Activated T-helper 1 cell treated with anti-CD3 and anti-CD28 coated beads, Interleukin-12 subunit alpha, Interleukin-12 subunit beta, Interleukin-2, Interleukin-4 antibody, amounts not matched to agents 30 ng/mL and 10 ng/mL and 1 ng/mL, durations not matched to agents 14 hours and 24 hours and 36 hours (primary cell): ENCODE data around the gene TMEM147. TPM values are rescaled to one million over a fixed set of nuclear protein-coding genes. Genes with fewer than 3 reads are reported as not detected.

Experiments
- DNase-seq: peaks from one replicate; pipeline ENCODE4 v3.0.0; 2021; ENCODE audit warnings: low spot score
- H3K27ac Mint-ChIP-seq: one replicate; pipeline ENCODE4 v1.8.0; 2021; ENCODE audit warnings: mild to moderate bottlenecking, mixed read lengths
- H3K27me3 Mint-ChIP-seq: one replicate; pipeline ENCODE4 v1.8.0; 2022; ENCODE audit warnings: mild to moderate bottlenecking, moderate library complexity, mixed read lengths; ENCODE audit not compliant: insufficient read depth
- H3K36me3 Mint-ChIP-seq: one replicate; pipeline ENCODE4 v1.8.0; 2021; ENCODE audit warnings: low read depth, mixed read lengths
- H3K4me1 Mint-ChIP-seq: one replicate; pipeline ENCODE4 v1.8.0; 2021; ENCODE audit warnings: low read depth, mixed read lengths
- H3K4me3 Mint-ChIP-seq: one replicate; pipeline ENCODE4 v1.8.0; 2021; ENCODE audit warnings: mild to moderate bottlenecking, moderate library complexity, mixed read lengths
- H3K9me3 Mint-ChIP-seq: one replicate; pipeline ENCODE4 v1.8.0; 2021; ENCODE audit warnings: mixed read lengths
- intact Hi-C: fragments of 100-400 bp; cut with micrococcal nuclease; formaldehyde crosslinking; loops from one replicate; pipeline ENCODE4 v1.15.1; 2024
- total RNA-seq: library from RNA; stranded (reverse); gene quantifications from 2 replicates; pipeline ENCODE4 v1.2.3, GENCODE V29; 2022

The TMEM147 gene
- 122 and 123 TPM in 2 replicates for total RNA-seq

DNA sequence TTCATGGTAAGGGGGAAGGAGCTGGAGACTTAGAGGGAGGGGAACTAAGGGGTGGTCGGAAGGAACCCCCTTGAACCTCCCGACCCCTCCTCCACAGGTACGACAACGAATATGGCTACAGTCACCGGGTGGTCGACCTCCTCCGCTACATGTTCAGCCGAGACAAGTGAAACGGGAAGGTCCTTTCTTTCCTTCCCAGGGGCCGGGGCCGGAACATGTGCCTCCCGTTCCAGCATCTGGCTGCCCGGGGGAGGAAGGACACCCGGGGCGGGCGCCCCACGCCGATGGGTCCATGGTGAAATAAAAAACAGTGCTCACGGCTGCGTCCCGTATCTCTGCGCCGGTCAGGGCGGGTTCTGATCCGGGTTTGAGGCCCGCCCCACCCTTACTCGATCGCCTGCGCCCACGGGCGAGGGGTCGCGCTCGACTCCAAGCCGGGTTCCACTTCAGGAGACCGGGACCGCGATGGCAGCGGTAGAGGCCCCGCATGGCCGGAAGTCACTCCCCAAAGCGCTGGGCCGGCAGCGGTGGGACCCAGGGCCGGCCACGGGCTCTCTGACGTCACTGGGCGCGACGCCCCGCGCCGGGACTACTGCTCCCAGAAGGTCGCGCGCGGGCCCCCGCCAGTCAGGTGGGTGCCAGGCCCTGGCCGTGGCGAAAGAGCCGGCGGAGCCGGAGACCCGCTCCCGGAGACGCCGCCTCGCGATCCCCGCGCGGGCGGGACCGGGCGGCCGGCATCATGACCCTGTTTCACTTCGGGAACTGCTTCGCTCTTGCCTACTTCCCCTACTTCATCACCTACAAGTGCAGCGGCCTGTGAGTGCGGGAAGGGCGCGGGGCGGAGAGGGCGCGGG is at the start of gene TMEM147:
Gene TMEM147 (plus strand): TSS at position 626 of the 854 bp plus-strand sequence. CDS start 114 bp downstream, at position 740.
- H3K9me3 Mint-ChIP-seq: no peaks in the 10 kb centered on the region
- H3K27me3 Mint-ChIP-seq: no peaks in the 10 kb centered on the region
- intact Hi-C loops: loop anchor here (1.0 to 5.0 kb wide), 6 partner anchors 67 to 278 kb away; partner anchors contain the start of genes HAUS5, HSPB6, IGFLR1 and KMT2B
- H3K4me1 Mint-ChIP-seq: peaks cover 34% of the 10 kb centered on the region
- peaks cover 19% of the 10 kb centered on the region for H3K36me3 Mint-ChIP-seq
- peak within 1 kb of the TSS; percentile 91 for H3K27ac Mint-ChIP-seq
- DNase-seq: peak; percentile 82
- H3K4me3 Mint-ChIP-seq: peak within 1 kb of the TSS; percentile 97

GRCh38 chr19:35497406-35497805 is 48.0 kb upstream of the TMEM147 start:
- Mint-ChIP-seq H3K4me3 (no peak overlapping the region), H3K27ac (no peak overlapping the region), H3K4me1 (peaks cover 11% of the 10 kb centered on the region), H3K36me3 (no peaks in the 10 kb centered on the region), H3K9me3 (no peaks in the 10 kb centered on the region), H3K27me3 (peaks cover 10% of the 10 kb centered on the region)
- intact Hi-C loops: no loop called here
- DNase-seq: no peak

DNA sequence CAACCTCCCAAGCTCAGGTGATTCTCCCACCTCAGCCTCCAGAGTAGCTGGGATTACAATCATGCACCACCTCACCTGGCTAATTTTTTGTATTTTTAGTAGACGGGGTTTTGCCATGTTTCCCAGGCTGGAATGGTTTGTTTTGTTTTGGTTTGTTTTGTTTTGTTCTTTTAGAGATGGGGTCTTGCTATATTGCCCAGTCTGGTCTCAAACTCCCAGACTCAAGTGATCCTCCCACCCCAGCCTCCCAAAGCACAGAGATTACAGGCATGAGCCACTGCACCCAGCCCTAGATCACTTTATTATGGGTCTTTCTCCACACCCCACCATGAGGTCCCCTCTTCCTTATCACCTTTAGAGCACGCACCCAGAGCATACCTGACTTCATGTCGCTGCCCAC is 47.2 kb upstream of the TMEM147 start:
- Mint-ChIP-seq H3K9me3 (no peaks in the 10 kb centered on the region), H3K4me1 (peaks cover 11% of the 10 kb centered on the region), H3K27ac (no peak overlapping the region), H3K4me3 (no peak overlapping the region), H3K27me3 (peaks cover 11% of the 10 kb centered on the region), H3K36me3 (no peaks in the 10 kb centered on the region)
- intact Hi-C loops: no loop called here
- no peak for DNase-seq

DNA sequence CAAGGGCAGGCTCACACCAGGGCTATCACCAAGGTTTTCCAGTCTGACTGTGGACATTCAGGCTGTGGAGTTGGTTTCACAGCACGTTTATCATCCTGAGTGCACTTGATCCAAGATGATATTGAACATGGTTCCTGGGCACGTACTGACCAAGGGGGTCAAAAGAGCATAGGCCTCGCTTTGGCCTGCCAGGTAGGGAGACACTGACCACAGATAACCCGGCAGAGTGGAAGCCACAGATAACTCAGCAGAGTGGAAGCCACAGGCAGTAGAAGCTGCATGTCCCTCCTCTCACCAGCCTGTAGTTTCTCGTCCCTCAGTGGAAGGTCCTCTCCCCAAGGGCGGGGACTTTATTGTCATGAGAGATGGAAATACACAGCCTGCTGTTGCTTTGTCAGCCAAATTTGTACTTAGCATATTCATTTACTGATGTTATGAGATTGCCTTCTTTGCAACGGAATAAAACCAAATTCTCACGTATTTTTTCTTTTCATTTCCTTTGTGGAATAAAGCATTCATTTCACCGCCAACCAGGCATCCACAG is 46.4 kb upstream of the TMEM147 start:
- Mint-ChIP-seq H3K36me3 (no peaks in the 10 kb centered on the region), H3K27me3 (peaks cover 13% of the 10 kb centered on the region), H3K27ac (no peak overlapping the region), H3K4me1 (peaks cover 11% of the 10 kb centered on the region), H3K4me3 (no peak overlapping the region), H3K9me3 (no peaks in the 10 kb centered on the region)
- intact Hi-C loops: no loop called here
- DNase-seq: no peak

DNA sequence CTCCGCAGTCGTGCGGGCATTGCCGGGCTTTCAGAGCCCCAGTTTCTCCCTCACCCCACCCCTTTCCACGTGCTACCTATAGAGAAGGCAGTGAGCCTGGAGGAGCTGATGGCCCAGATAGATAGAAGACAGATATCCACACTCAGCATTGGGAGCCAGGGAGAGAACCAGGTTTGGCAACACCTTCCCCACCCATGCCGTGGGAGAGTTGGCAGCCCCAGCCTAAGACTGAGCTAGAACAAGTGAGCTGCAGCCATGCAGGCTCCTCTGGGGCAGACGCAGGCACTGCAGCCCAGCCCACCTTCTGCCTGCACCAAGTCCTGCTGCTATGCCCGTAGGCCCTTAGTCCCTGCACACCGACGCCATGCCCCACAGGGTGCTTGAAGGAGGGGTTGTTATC is 44.8 kb upstream of the TMEM147 start:
- Mint-ChIP-seq H3K36me3 (no peaks in the 10 kb centered on the region), H3K4me3 (no peak overlapping the region), H3K4me1 (peaks cover under 1% of the 10 kb centered on the region), H3K27ac (peak overlapping the region; percentile 48), H3K27me3 (peaks cover 14% of the 10 kb centered on the region), H3K9me3 (no peaks in the 10 kb centered on the region)
- intact Hi-C loops: no loop called here
- DNase-seq: no peak

- no peaks in the 10 kb centered on the region for H3K9me3 Mint-ChIP-seq
- H3K36me3 Mint-ChIP-seq: no peaks in the 10 kb centered on the region
- no peak overlapping the region for H3K4me3 Mint-ChIP-seq
- DNase-seq: no peak
- H3K27ac Mint-ChIP-seq: no peak overlapping the region
- intact Hi-C loops: no loop called here
- peaks cover 14% of the 10 kb centered on the region for H3K27me3 Mint-ChIP-seq
- no peaks in the 10 kb centered on the region for H3K4me1 Mint-ChIP-seq
Observed at GRCh38 chr19:35501684-35502083, 43.7 kb upstream of the TMEM147 start.

DNA sequence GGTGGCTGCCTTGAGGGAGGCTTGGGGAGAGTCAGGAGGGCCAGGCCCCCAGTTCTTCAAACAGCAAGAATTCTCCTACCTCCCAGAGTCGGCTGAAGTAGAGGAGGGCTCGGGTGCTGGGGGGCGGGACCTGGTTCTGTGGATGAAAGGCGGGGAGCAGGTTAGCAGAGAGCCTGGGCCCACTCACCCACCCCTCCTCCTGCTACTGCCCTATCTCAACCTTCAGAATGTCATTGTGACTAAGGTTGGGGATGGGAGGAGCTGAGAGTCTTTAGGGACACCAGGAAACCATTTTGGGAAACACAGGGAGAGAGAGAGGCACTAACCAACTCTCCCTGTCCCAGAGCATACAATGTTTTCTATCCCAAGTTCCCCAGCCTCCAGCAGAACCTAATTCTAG is 42.7 kb upstream of the TMEM147 start:
- no peaks in the 10 kb centered on the region for H3K9me3 Mint-ChIP-seq
- H3K36me3 Mint-ChIP-seq: no peaks in the 10 kb centered on the region
- intact Hi-C loops: no loop called here
- H3K4me1 Mint-ChIP-seq: no peaks in the 10 kb centered on the region
- H3K27me3 Mint-ChIP-seq: peaks cover 17% of the 10 kb centered on the region
- no peak overlapping the region for H3K4me3 Mint-ChIP-seq
- H3K27ac Mint-ChIP-seq: no peak overlapping the region
- no peak for DNase-seq

- H3K4me3 Mint-ChIP-seq: no peak overlapping the region
- H3K9me3 Mint-ChIP-seq: no peaks in the 10 kb centered on the region
- no peaks in the 10 kb centered on the region for H3K36me3 Mint-ChIP-seq
- intact Hi-C loops: no loop called here
- no peak overlapping the region for H3K27ac Mint-ChIP-seq
- H3K4me1 Mint-ChIP-seq: peaks cover 6% of the 10 kb centered on the region
- H3K27me3 Mint-ChIP-seq: peaks cover 41% of the 10 kb centered on the region
- DNase-seq: no peak
Observed at GRCh38 chr19:35506011-35506410, 39.4 kb upstream of the TMEM147 start.

DNA sequence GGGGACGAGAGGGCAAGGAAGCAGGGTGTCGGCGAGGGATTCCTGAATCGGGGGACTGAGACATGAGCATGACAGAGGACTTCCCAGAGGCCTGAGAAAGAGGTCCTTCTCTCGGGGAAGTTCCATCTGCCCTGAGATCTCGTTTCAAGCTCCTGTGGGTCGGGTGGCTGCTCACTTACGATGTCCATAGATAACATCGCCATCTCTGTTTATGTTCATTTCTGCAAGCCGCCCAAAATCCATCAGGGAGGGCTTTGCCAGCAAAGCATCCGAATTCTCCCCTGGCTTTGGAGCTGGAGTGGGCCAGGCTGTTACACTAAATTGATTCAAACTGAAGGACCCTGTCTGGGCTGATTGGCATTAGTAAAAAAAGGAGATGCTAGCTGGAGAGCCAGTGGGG is 37.9 kb upstream of the TMEM147 start:
- Mint-ChIP-seq H3K9me3 (no peaks in the 10 kb centered on the region), H3K27ac (no peak overlapping the region), H3K4me1 (peaks cover 6% of the 10 kb centered on the region), H3K27me3 (peaks cover 44% of the 10 kb centered on the region), H3K36me3 (no peaks in the 10 kb centered on the region), H3K4me3 (no peak overlapping the region)
- intact Hi-C loops: no loop called here
- DNase-seq: no peak

DNA sequence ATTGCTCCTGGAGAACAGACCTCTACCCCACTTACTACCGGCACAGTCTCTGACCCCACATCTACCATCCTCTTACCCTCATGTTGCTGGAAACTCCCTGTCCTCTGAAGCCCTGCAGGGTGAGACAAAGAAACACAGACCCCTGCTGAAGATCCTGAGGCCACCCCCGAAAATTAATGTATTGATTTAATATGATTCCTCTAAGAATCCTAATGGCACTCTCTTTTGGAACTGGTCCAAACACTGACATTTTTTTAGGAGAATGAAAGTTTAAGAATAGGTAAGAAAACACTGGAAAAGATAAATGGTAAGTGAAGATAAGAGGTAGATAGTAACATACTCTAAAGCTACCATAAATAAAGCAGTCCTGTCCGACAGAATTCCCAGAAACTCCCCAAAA is 37.3 kb upstream of the TMEM147 start:
- H3K27me3 Mint-ChIP-seq: peaks cover 46% of the 10 kb centered on the region
- H3K4me3 Mint-ChIP-seq: no peak overlapping the region
- no peaks in the 10 kb centered on the region for H3K9me3 Mint-ChIP-seq
- H3K27ac Mint-ChIP-seq: no peak overlapping the region
- no peaks in the 10 kb centered on the region for H3K36me3 Mint-ChIP-seq
- DNase-seq: no peak
- peaks cover 6% of the 10 kb centered on the region for H3K4me1 Mint-ChIP-seq
- intact Hi-C loops: no loop called here

- H3K27ac Mint-ChIP-seq: no peak overlapping the region
- intact Hi-C loops: no loop called here
- H3K4me3 Mint-ChIP-seq: peak overlapping the region; percentile 30
- no peaks in the 10 kb centered on the region for H3K9me3 Mint-ChIP-seq
- peaks cover 6% of the 10 kb centered on the region for H3K4me1 Mint-ChIP-seq
- DNase-seq: peak; percentile 4
- H3K27me3 Mint-ChIP-seq: peaks cover 47% of the 10 kb centered on the region
- no peaks in the 10 kb centered on the region for H3K36me3 Mint-ChIP-seq
Observed at GRCh38 chr19:35509018-35509652, 36.3 kb upstream of the TMEM147 start.

- Mint-ChIP-seq H3K27ac (no peak overlapping the region), H3K4me3 (peak overlapping the region; percentile 57), H3K4me1 (peaks cover 6% of the 10 kb centered on the region), H3K9me3 (no peaks in the 10 kb centered on the region), H3K36me3 (no peaks in the 10 kb centered on the region), H3K27me3 (peaks cover 45% of the 10 kb centered on the region)
- intact Hi-C loops: loop anchor here (1.0 to 2.0 kb wide), 3 partner anchors 25 to 82 kb away; no protein-coding TSS in a partner anchor
- DNase-seq: peak; percentile 46
Observed at GRCh38 chr19:35509861-35510625, 35.4 kb upstream of the TMEM147 start.
